MCF 10A (cell line): ENCODE results near the gene CCDC142. TPM values are rescaled to one million over a fixed set of nuclear protein-coding genes. Genes with fewer than 3 reads are reported as not detected.
A peak's percentile ranks its signal among the peaks of the same experiment; 100 is the strongest.

Source experiments
- BruUV-seq: library from RNA; stranded (reverse); fragments of 400-500 nt; replicated peaks from 2 replicates; lab custom pipeline; 2021; lab: Mats Ljungman, UMichigan
- CTCF ChIA-PET: fragments of 300-600 bp; sonication (Branson Sonifier 250); formaldehyde crosslinking; extraction: SDS; loops from one replicate; lab custom pipeline; 2021; ENCODE audit warnings: antibody characterized with exemption, inconsistent platforms; lab: Yijun Ruan, JAX
- POLR2A ChIA-PET: fragments of 300-600, 350-650 bp; sonication (Branson Sonifier 250); formaldehyde crosslinking; extraction: SDS; loops from one replicate; lab custom pipeline; 2020; ENCODE audit warnings: antibody characterized with exemption, inconsistent platforms; lab: Yijun Ruan, JAX
- DNase-seq: peaks from one replicate; pipeline ENCODE4 v3.0.0-alpha.2; 2018; ENCODE audit not compliant: unreplicated experiment
- H3K27ac Mint-ChIP-seq: one replicate; pipeline ENCODE4 v1.8.0; 2022; ENCODE audit warnings: mild to moderate bottlenecking, low read depth, mixed read lengths; ENCODE audit not compliant: unreplicated experiment
- H3K27me3 Mint-ChIP-seq: one replicate; pipeline ENCODE4 v1.8.0; 2022; ENCODE audit warnings: mixed read lengths; ENCODE audit not compliant: insufficient read depth, unreplicated experiment
- H3K36me3 Mint-ChIP-seq: one replicate; pipeline ENCODE4 v1.8.0; 2022; ENCODE audit warnings: mild to moderate bottlenecking, moderate library complexity, mixed read lengths; ENCODE audit not compliant: insufficient read depth, unreplicated experiment
- H3K4me1 Mint-ChIP-seq: one replicate; pipeline ENCODE4 v1.8.0; 2022; ENCODE audit warnings: mixed read lengths; ENCODE audit not compliant: insufficient read depth, unreplicated experiment
- H3K4me3 Mint-ChIP-seq: one replicate; pipeline ENCODE4 v1.8.0; 2022; ENCODE audit warnings: mild to moderate bottlenecking, moderate library complexity, mixed read lengths; ENCODE audit not compliant: unreplicated experiment
- H3K9me3 Mint-ChIP-seq: one replicate; pipeline ENCODE4 v1.8.0; 2022; ENCODE audit warnings: mixed read lengths; ENCODE audit not compliant: unreplicated experiment
- CTCF ChIP-seq: fragments of 200-600 bp; IDR thresholded peaks from one replicate; pipeline ENCODE4 v1.8.0; 2022; ENCODE audit warnings: antibody characterized with exemption, mild to moderate bottlenecking; ENCODE audit not compliant: unreplicated experiment
- intact Hi-C: fragments of 100-400 bp; cut with micrococcal nuclease; formaldehyde crosslinking; loops from 2 replicates; pipeline ENCODE4 v1.14.1; 2022
- total RNA-seq: library from RNA; stranded (reverse); gene quantifications from 2 replicates; pipeline ENCODE4 v1.2.3, GENCODE V29; 2022

CCDC142 gene
- total RNA-seq, 1 experiment from 2014 or later, result 10.1 TPM

- H3K36me3 Mint-ChIP-seq, result peaks cover 18% of the 10 kb centered on the region
- peak overlapping the region; percentile 89 for H3K27ac Mint-ChIP-seq
- intact Hi-C loops, result no loop called here
- peak overlapping the region; percentile 85 for H3K4me3 Mint-ChIP-seq
- BruUV-seq, result no TSS peak
- H3K4me1 Mint-ChIP-seq, result peaks cover 17% of the 10 kb centered on the region
- H3K9me3 Mint-ChIP-seq, result no peaks in the 10 kb centered on the region
- TF ChIP-seq CTCF, result no peak
- no peak for DNase-seq
- ChIA-PET POLR2A (interaction anchor here (1.2 to 5.0 kb wide), 10 partner anchors 9 to 107 kb away, joined by 4 to 102 read pairs (median 26); partner anchors contain the start of genes AUP1, HTRA2, INO80B and MOGS), CTCF (interaction anchor here (0.6 to 5.9 kb wide), 11 partner anchors 8 to 394 kb away, joined by 3 to 179 read pairs (median 5); partner anchors contain the start of genes AUP1, DQX1, HTRA2 and INO80B)
- H3K27me3 Mint-ChIP-seq, result no peaks in the 10 kb centered on the region
Measured at GRCh38 chr2:74481431-74481830, 1.4 kb downstream of the CCDC142 start.

GRCh38 chr2:74474899-74475298 is 7.9 kb downstream of the CCDC142 start:
- Mint-ChIP-seq H3K9me3 (no peaks in the 10 kb centered on the region), H3K27ac (no peak overlapping the region), H3K36me3 (peaks cover 35% of the 10 kb centered on the region), H3K4me1 (peaks cover 7% of the 10 kb centered on the region), H3K27me3 (no peaks in the 10 kb centered on the region), H3K4me3 (no peak overlapping the region)
- no peak for DNase-seq
- no TSS peak for BruUV-seq
- POLR2A ChIA-PET, result interaction anchor here (0.9 to 5.7 kb wide), 3 partner anchors 10 to 33 kb away, joined by 3 to 84 read pairs (median 5); partner anchors contain the start of genes INO80B, MOGS and WBP1
- CTCF ChIA-PET, result interaction anchor here (0.6 to 2.2 kb wide), 5 partner anchors 9 to 122 kb away, joined by 3 to 15 read pairs (median 3); partner anchors contain the start of genes DQX1 and MOGS
- peak; percentile 18 for TF ChIP-seq CTCF
- intact Hi-C loops, result no loop called here

GRCh38 chr2:74474481-74474880 is 8.3 kb downstream of the CCDC142 start:
- POLR2A ChIA-PET, result interaction anchor here (0.9 to 5.7 kb wide), 5 partner anchors 8 to 89 kb away, joined by 3 to 84 read pairs (median 5); partner anchors contain the start of genes CCDC142, INO80B, MOGS and TTC31
- Mint-ChIP-seq H3K27me3 (no peaks in the 10 kb centered on the region), H3K4me3 (no peak overlapping the region), H3K4me1 (peaks cover 8% of the 10 kb centered on the region), H3K27ac (no peak overlapping the region), H3K9me3 (no peaks in the 10 kb centered on the region), H3K36me3 (peaks cover 37% of the 10 kb centered on the region)
- intact Hi-C loops, result no loop called here
- BruUV-seq, result no TSS peak
- no peak for TF ChIP-seq CTCF
- DNase-seq, result no peak
- CTCF ChIA-PET, result interaction anchor here (0.6 to 2.2 kb wide), 6 partner anchors 9 to 1236 kb away, joined by 3 to 15 read pairs (median 3); partner anchors contain the start of genes C2orf81, DQX1, MOGS and WDR54

- intact Hi-C loops, result no loop called here
- H3K27ac Mint-ChIP-seq, result peak overlapping the region; percentile 97
Measured at GRCh38 chr2:74472945-74473258, 9.9 kb downstream of the CCDC142 start.

More at GRCh38 chr2:74472945-74473258, 9.9 kb downstream of the CCDC142 start:
- TF ChIP-seq CTCF, result no peak
- Mint-ChIP-seq H3K4me1 (peaks cover 8% of the 10 kb centered on the region), H3K4me3 (peak overlapping the region; percentile 94), H3K9me3 (no peaks in the 10 kb centered on the region), H3K27me3 (no peaks in the 10 kb centered on the region), H3K36me3 (peaks cover 37% of the 10 kb centered on the region)
- BruUV-seq, result TSS peak; percentile 92
- POLR2A ChIA-PET, result interaction anchor here (0.6 to 5.7 kb wide), 12 partner anchors 9 to 736 kb away, joined by 3 to 84 read pairs (median 4); partner anchors contain the start of genes C2orf81, CCDC142, HTRA2 and INO80B
- DNase-seq, result no peak
- CTCF ChIA-PET, result interaction anchor here (0.7 to 1.3 kb wide), 3 partner anchors 9 to 605 kb away, joined by 3 to 18 read pairs (median 3); partner anchors contain the start of genes CCDC142 and TTC31
